Parathyroid adenoma (tissue), 2 donors: ENCODE results near the gene FRRS1.
"Not testable (repeated sequence)": the region's sequence is repeated elsewhere in the genome, so short reads cannot be mapped to it uniquely, and the experiment has no call there.

ENCODE experiments used
- H2AFZ ChIP-seq: fragments of 300-600 bp; sonication (generic); one replicate; pipeline ENCODE4 v1.7.0; 2017; ENCODE audit warnings: antibody characterized with exemption, mild to moderate bottlenecking
- H3K27ac ChIP-seq: fragments of 300-600 bp; sonication (generic); one replicate; pipeline ENCODE4 v1.7.0; 2017
- H3K27me3 ChIP-seq: fragments of 300-600 bp; sonication (generic); one replicate; pipeline ENCODE4 v1.7.0; 2017; ENCODE audit warnings: low read length; ENCODE audit not compliant: control insufficient read depth, insufficient read depth
- H3K36me3 ChIP-seq: fragments of 300-600 bp; sonication (generic); one replicate; pipeline ENCODE4 v1.7.0; 2017; ENCODE audit warnings: low read length; ENCODE audit not compliant: control insufficient read depth, insufficient read depth
- H3K4me1 ChIP-seq: fragments of 300-600 bp; sonication (generic); one replicate; pipeline ENCODE4 v1.7.0; 2017; ENCODE audit warnings: control low read depth
- H3K4me2 ChIP-seq: fragments of 300-600 bp; sonication (generic); one replicate; pipeline ENCODE4 v1.7.0; 2017; ENCODE audit warnings: low read length
- H3K4me3 ChIP-seq: fragments of 300-600 bp; sonication (generic); one replicate; pipeline ENCODE4 v1.7.0; 2017; ENCODE audit warnings: low read depth, low read length
- H3K79me2 ChIP-seq: fragments of 300-600 bp; sonication (generic); one replicate; pipeline ENCODE4 v1.7.0; 2017; ENCODE audit warnings: control low read depth
- H3K9ac ChIP-seq: fragments of 300-600 bp; sonication (generic); one replicate; pipeline ENCODE4 v1.7.0; 2017; ENCODE audit warnings: mild to moderate bottlenecking
- H3K9me3 ChIP-seq: fragments of 300-600 bp; sonication (generic); one replicate; pipeline ENCODE4 v1.7.0; 2017; ENCODE audit warnings: low read length; ENCODE audit not compliant: control insufficient read depth
- TF ChIP-seq, protein P1 (sequence below): fragments of 300-600 bp; sonication (generic); IDR thresholded peaks from one replicate; pipeline ENCODE4 v1.7.0; 2017; ENCODE audit warnings: antibody characterized with exemption, mild to moderate bottlenecking
- donor health status: primary hyperparathyroidism.

Gene FRRS1

DNA sequence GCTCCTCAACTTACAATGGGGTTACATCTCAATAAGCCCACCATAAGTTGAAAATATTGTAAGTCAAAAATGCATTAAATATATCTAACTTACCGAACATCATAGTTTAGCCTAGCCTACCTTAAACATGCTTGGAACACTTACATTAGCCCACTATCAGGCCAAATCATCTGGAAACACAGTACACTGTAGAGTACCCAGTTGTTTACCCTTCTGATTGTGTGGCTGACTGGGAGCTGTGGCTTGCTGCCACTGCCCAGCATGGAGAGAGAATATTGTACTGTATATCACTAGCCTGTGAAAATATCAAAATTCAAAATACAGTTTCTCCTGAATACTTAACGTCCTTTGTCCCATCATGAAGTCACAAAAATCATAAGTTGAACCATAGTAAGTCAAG is 40.4 kb upstream of the FRRS1 start:
- H3K4me1 ChIP-seq = no peaks in the 10 kb centered on the region
- no peak overlapping the region for H3K4me2 ChIP-seq
- H2AFZ ChIP-seq = no peak overlapping the region
- no peak overlapping the region for H3K4me3 ChIP-seq
- no peaks in the 10 kb centered on the region for H3K27me3 ChIP-seq
- H3K79me2 ChIP-seq = no peaks in the 10 kb centered on the region
- H3K27ac ChIP-seq = no peak overlapping the region
- H3K9ac ChIP-seq = no peak overlapping the region
- H3K36me3 ChIP-seq = no peaks in the 10 kb centered on the region
- H3K9me3 ChIP-seq = no peaks in the 10 kb centered on the region
- TF ChIP-seq, protein P1, sequence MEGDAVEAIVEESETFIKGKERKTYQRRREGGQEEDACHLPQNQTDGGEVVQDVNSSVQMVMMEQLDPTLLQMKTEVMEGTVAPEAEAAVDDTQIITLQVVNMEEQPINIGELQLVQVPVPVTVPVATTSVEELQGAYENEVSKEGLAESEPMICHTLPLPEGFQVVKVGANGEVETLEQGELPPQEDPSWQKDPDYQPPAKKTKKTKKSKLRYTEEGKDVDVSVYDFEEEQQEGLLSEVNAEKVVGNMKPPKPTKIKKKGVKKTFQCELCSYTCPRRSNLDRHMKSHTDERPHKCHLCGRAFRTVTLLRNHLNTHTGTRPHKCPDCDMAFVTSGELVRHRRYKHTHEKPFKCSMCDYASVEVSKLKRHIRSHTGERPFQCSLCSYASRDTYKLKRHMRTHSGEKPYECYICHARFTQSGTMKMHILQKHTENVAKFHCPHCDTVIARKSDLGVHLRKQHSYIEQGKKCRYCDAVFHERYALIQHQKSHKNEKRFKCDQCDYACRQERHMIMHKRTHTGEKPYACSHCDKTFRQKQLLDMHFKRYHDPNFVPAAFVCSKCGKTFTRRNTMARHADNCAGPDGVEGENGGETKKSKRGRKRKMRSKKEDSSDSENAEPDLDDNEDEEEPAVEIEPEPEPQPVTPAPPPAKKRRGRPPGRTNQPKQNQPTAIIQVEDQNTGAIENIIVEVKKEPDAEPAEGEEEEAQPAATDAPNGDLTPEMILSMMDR = no peak

DNA sequence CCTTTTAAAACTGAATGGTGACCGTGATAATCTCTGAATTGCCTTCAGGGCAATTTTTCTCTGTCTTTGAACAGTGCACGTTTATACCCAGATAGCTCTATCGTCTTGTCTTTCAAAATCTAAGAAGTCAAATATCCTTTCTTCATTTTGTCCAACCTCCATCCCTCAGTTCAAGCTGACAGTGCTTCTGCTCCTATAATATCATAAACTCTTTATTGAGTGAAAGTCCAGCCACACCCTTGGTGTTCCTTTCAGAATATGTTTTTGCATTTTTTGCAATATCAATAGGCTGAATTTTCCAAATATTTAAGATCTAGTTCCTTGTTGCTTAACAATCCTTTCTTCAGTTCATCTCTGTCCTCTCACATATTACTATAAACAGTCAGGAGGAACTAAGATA is 35.1 kb upstream of the FRRS1 start:
- Histone ChIP-seq H3K36me3 (no peaks in the 10 kb centered on the region), H3K27ac (no peak overlapping the region), H3K4me3 (no peak overlapping the region), H3K27me3 (no peaks in the 10 kb centered on the region), H2AFZ (no peak overlapping the region), H3K4me1 (no peaks in the 10 kb centered on the region), H3K9me3 (no peaks in the 10 kb centered on the region), H3K9ac (no peak overlapping the region), H3K79me2 (no peaks in the 10 kb centered on the region), H3K4me2 (no peak overlapping the region)
- TF ChIP-seq, protein P1 = no peak

DNA sequence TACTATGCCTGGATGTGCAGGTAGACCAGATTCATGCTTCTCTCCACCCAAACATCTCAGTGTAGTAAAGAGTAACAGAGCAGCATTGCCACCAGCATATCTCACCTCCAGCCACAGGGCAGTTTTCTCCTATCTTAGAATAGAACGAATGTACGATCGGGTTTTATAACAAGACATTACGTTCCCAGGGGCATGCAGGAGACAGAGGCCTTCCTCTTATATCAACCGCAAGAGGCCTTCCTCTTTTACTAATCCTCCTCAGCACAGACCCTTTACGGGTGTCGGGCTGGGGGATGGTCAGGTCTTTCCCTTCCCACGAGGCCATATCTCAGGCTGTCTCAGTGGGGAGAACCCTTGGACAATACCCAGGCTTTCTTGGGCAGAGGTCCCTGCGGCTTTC is 27.4 kb upstream of the FRRS1 start:
- not testable (repeated sequence) for H3K4me2 ChIP-seq, H3K4me1 ChIP-seq, H3K36me3 ChIP-seq, H2AFZ ChIP-seq, H3K9ac ChIP-seq, H3K4me3 ChIP-seq, H3K27me3 ChIP-seq, H3K9me3 ChIP-seq, H3K27ac ChIP-seq, H3K79me2 ChIP-seq

DNA sequence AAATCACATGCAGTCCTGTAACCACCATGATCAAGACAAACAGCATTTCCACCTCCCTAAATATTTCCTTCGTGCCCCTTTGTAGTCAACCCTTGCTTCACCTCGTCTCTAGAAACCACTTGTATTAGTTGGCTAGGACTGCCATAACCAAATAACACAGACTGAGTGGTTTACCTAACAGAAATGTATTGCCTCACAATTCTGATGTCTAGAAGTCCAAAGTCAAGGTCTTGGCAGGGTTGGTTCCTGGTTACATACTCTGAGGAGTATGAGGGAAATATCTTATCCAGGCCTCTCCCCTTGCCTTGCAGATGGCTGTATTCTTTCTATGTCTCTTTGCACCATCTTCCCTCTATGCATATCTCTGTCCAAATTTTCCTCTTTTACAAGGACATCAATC is 23.3 kb upstream of the FRRS1 start:
- H3K36me3 ChIP-seq = no peaks in the 10 kb centered on the region
- H3K4me3 ChIP-seq = no peak overlapping the region
- TF ChIP-seq, protein P1 = no peak
- H3K4me1 ChIP-seq = no peaks in the 10 kb centered on the region
- H3K27me3 ChIP-seq = no peaks in the 10 kb centered on the region
- no peaks in the 10 kb centered on the region for H3K9me3 ChIP-seq
- no peak overlapping the region for H3K9ac ChIP-seq
- no peak overlapping the region for H2AFZ ChIP-seq
- no peaks in the 10 kb centered on the region for H3K79me2 ChIP-seq
- no peak overlapping the region for H3K27ac ChIP-seq
- H3K4me2 ChIP-seq = no peak overlapping the region

DNA sequence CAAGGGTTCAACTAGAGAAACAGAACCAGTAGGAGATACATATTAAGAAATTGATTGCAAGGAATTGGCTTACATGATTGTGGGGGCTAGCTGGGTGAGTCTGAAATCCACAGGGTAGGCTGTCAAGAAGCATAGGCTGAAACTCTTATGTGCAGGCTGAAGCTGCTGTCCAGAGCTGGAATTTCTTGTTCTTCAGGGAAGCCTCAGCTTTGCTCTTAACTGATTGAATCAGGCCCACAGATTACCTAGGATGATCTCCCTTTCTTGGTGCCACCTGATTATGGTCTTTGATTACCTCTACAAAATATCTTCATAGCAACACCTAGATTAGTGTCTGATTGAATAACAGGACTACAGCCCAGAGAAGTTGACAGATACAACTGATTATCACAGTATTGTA is 22.5 kb upstream of the FRRS1 start:
- H3K27ac ChIP-seq = no peak overlapping the region
- no peak overlapping the region for H3K4me3 ChIP-seq
- no peaks in the 10 kb centered on the region for H3K9me3 ChIP-seq
- no peaks in the 10 kb centered on the region for H3K36me3 ChIP-seq
- H3K79me2 ChIP-seq = no peaks in the 10 kb centered on the region
- no peak overlapping the region for H2AFZ ChIP-seq
- no peaks in the 10 kb centered on the region for H3K27me3 ChIP-seq
- H3K4me2 ChIP-seq = no peak overlapping the region
- no peak overlapping the region for H3K9ac ChIP-seq
- TF ChIP-seq, protein P1 = no peak
- H3K4me1 ChIP-seq = no peaks in the 10 kb centered on the region
